Endothelial cell of umbilical vein (primary cell): ENCODE data around the gene SH3RF3. TPM values are rescaled to one million over a fixed set of nuclear protein-coding genes. Genes with fewer than 3 reads are reported as not detected.

ENCODE experiments used
- BruUV-seq: library from RNA; stranded (reverse); fragments of 400-500 nt; replicated peaks from 2 replicates; lab custom pipeline; 2021; lab: Mats Ljungman, UMichigan
- CTCF ChIA-PET: fragments of 300-600, 350-600 bp; sonication (Branson Sonifier 250); formaldehyde crosslinking; loops from one replicate; lab custom pipeline; 2021; ENCODE audit warnings: antibody characterized with exemption, inconsistent platforms; lab: Charles Lee
- POLR2A ChIA-PET: fragments of 300-600, 350-600 bp; sonication (Branson Sonifier 250); formaldehyde crosslinking; loops from one replicate; lab custom pipeline; 2021; ENCODE audit warnings: antibody characterized with exemption, inconsistent platforms; lab: Charles Lee
- DNase-seq: peaks from one replicate; pipeline ENCODE4 v3.0.0-alpha.2; 2011; ENCODE audit warnings: low read depth, low spot score
- FAIRE-seq: peaks from 2 replicates; lab custom pipeline; 2011; peaks lifted over from hg19 to GRCh38; lab: Jason Lieb, UNC
- H2AFZ ChIP-seq: 2 replicates; pipeline ENCODE4 v1.6.0; 2012; ENCODE audit warnings: low read depth, low read length, control low read depth, inconsistent platforms
- H3K27ac ChIP-seq: 2 replicates; pipeline ENCODE4 v1.5.1; 2011; ENCODE audit warnings: low read depth, mild to moderate bottlenecking, control low read depth, low read length, moderate library complexity; ENCODE audit not compliant: insufficient read depth
- H3K27me3 ChIP-seq, 2 experiments: 2 replicates each; pipeline versions ENCODE4 v1.6.0 to v1.6.1; 2011; ENCODE audit warnings: low read length in 2 of 2, mixed read lengths in 1 of 2; ENCODE audit not compliant: control insufficient read depth in 2 of 2, insufficient read depth in 2 of 2
- H3K36me3 ChIP-seq, 2 experiments: 2 replicates in 1 of 2; 3 replicates in 1 of 2; pipeline ENCODE4 v1.5.1; 2011; ENCODE audit warnings: low read length in 2 of 2, mild to moderate bottlenecking in 1 of 2, moderate library complexity in 1 of 2; ENCODE audit not compliant: control insufficient read depth in 2 of 2, insufficient read depth in 2 of 2; ENCODE audit errors: extremely low read depth in 1 of 2
- H3K4me1 ChIP-seq: 3 replicates; pipeline ENCODE4 v1.5.1; 2011; ENCODE audit warnings: mild to moderate bottlenecking, low read length; ENCODE audit not compliant: control insufficient read depth, insufficient read depth; ENCODE audit errors: extremely low read depth
- H3K4me2 ChIP-seq: 2 replicates; pipeline ENCODE4 v1.6.1; 2011; ENCODE audit warnings: low read length, control low read depth, mixed read lengths; ENCODE audit not compliant: insufficient read depth
- H3K4me3 ChIP-seq, 3 experiments: fragments of 200-600 bp in 1 of 3; sonication (generic), shearing (Covaris generic) in 1 of 3; replicated peaks in 1 of 3; 2 replicates each; pipeline ENCODE4 v1.5.1; 2011 to 2016; ENCODE audit warnings: control low read depth in 3 of 3, low read length in 3 of 3, mild to moderate bottlenecking in 2 of 3, inconsistent platforms in 1 of 3, low read depth in 1 of 3, moderate library complexity in 1 of 3; ENCODE audit not compliant: insufficient read depth in 1 of 3
- H3K79me2 ChIP-seq: 2 replicates; pipeline ENCODE4 v1.6.0; 2012; ENCODE audit warnings: low read length, inconsistent platforms; ENCODE audit not compliant: control insufficient read depth, insufficient read depth
- H3K9ac ChIP-seq: replicated peaks from 2 replicates; pipeline ENCODE3; 2011; ENCODE audit warnings: low read length, control low read depth; ENCODE audit not compliant: insufficient read depth; ENCODE audit errors: extremely low read depth
- H3K9me1 ChIP-seq: replicated peaks from 3 replicates; pipeline ENCODE4 v1.6.0; 2011; ENCODE audit warnings: mild to moderate bottlenecking, low read length; ENCODE audit not compliant: control insufficient read depth, insufficient read depth; ENCODE audit errors: extremely low read depth
- H3K9me3 ChIP-seq: replicated peaks from 2 replicates; pipeline ENCODE4 v1.5.1; 2012; ENCODE audit warnings: low read length, inconsistent platforms; ENCODE audit not compliant: control insufficient read depth, insufficient read depth
- H4K20me1 ChIP-seq: replicated peaks from 2 replicates; pipeline ENCODE3; 2011; ENCODE audit warnings: mild to moderate bottlenecking, low read length; ENCODE audit not compliant: control insufficient read depth, insufficient read depth; ENCODE audit errors: extremely low read depth
- CTCF ChIP-seq, 2 donors: IDR thresholded peaks; 1 replicate in 1 of 2; 2 replicates in 1 of 2; pipeline ENCODE4 v1.5.1; 2011; ENCODE audit warnings: low read length in 2 of 2, mild to moderate bottlenecking in 2 of 2, moderate library complexity in 2 of 2, control low read depth in 1 of 2, inconsistent platforms in 1 of 2, low read depth in 1 of 2; ENCODE audit not compliant: insufficient read depth in 1 of 2; ENCODE audit errors: extremely low read depth in 1 of 2
- EZH2 ChIP-seq: IDR thresholded peaks from 2 replicates; pipeline ENCODE4 v1.6.1; 2012; ENCODE audit warnings: borderline replicate concordance, low read depth, mild to moderate bottlenecking, moderate library complexity, low read length, inconsistent platforms; ENCODE audit not compliant: severe bottlenecking
- FOS ChIP-seq: IDR thresholded peaks from 2 replicates; pipeline ENCODE4 v1.6.1; 2011; ENCODE audit warnings: mild to moderate bottlenecking, low read length, moderate library complexity, borderline replicate concordance; ENCODE audit not compliant: insufficient read depth
- GATA2 ChIP-seq: IDR thresholded peaks from 2 replicates; pipeline ENCODE4 v1.7.0; 2011; ENCODE audit warnings: low read depth, mild to moderate bottlenecking, moderate library complexity, mixed read lengths, low read length; ENCODE audit not compliant: insufficient read length, insufficient read depth
- JUN ChIP-seq: IDR thresholded peaks from 2 replicates; pipeline ENCODE4 v1.6.1; 2011; ENCODE audit warnings: borderline replicate concordance, low read depth; ENCODE audit not compliant: insufficient read length, insufficient read depth
- MYC ChIP-seq: IDR thresholded peaks from one replicate; pipeline ENCODE4 v1.6.1; 2011; ENCODE audit warnings: mild to moderate bottlenecking, low read depth, low read length
- POLR2A ChIP-seq: IDR thresholded peaks from 2 replicates; pipeline ENCODE4 v1.6.1; 2012; ENCODE audit warnings: low read depth, mild to moderate bottlenecking, control low read depth, low read length
- POLR2AphosphoS5 ChIP-seq: IDR thresholded peaks from 2 replicates; pipeline ENCODE4 v1.6.1; 2012; ENCODE audit warnings: low read depth, mild to moderate bottlenecking, control low read depth, low read length, moderate library complexity; ENCODE audit not compliant: insufficient read depth
- dilution Hi-C: fragments of 300-500 bp; cut with MboI; formaldehyde crosslinking; loops from one replicate; pipeline ENCODE4 v1.15.0; 2019; ENCODE audit warnings: low sequenced_read_pairs; ENCODE audit not compliant: extremely low pct_ligation_motif_present
- intact Hi-C: fragments of 100-400 bp; cut with micrococcal nuclease; formaldehyde crosslinking; loops from one replicate; pipeline ENCODE4 v1.10.0; 2022
- polyA plus RNA-seq, 4 experiments: library from polyadenylated mRNA; depleted of rRNA in 3 of 4; stranded (reverse) in 3 of 4; unstranded in 1 of 4; fragments of >200 nt; gene quantifications; 2 replicates each; pipeline versions ENCODE4 v1.2.1 to v1.2.3, GENCODE V29; 2011 to 2012; ENCODE audit warnings: missing spikeins in 1 of 4
- total RNA-seq: library from RNA; stranded (reverse); gene quantifications from 2 replicates; pipeline ENCODE4 v1.2.3, GENCODE V29; 2021
- TF ChIP-seq, protein P1 (sequence below): IDR thresholded peaks from 2 replicates; pipeline ENCODE4 v1.6.1; 2011; ENCODE audit not compliant: insufficient read depth, insufficient read length

The SH3RF3 gene
- total and polyA plus RNA-seq, 2 donors (not counting 3 experiments of a cell fraction or from before 2014, with no cell fraction given) = 3.8 to 14.7 TPM

GRCh38 chr2:109300582-109300981, 171.6 kb downstream of the SH3RF3 start:
- no peak for FAIRE-seq
- H3K27me3 ChIP-seq = no peaks in the 10 kb centered on the region
- no peak overlapping the region for H2AFZ ChIP-seq
- no peaks in the 10 kb centered on the region for H3K36me3 ChIP-seq
- TF ChIP-seq POLR2A (no peak), CTCF (IDR thresholded peaks at IDR 0.05; ENCODE audit: extremely low read depth in 1 of 2, insufficient read depth in 1 of 2, low read depth in 1 of 2, low read length in 2 of 2) (no peak), JUN (no peak), EZH2 (no peak), POLR2AphosphoS5 (no peak), FOS (no peak), GATA2 (no peak), MYC (no peak)
- TF ChIP-seq, protein P1, sequence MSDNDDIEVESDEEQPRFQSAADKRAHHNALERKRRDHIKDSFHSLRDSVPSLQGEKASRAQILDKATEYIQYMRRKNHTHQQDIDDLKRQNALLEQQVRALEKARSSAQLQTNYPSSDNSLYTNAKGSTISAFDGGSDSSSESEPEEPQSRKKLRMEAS = no peak
- H3K4me3 ChIP-seq = no peak overlapping the region
- POLR2A ChIA-PET = no interaction called here
- H3K9me3 ChIP-seq = no peaks in the 10 kb centered on the region
- H3K79me2 ChIP-seq = peaks cover 5% of the 10 kb centered on the region
- DNase-seq = no peak
- no peaks in the 10 kb centered on the region for H3K9me1 ChIP-seq
- H3K9ac ChIP-seq = no peak overlapping the region
- no peak overlapping the region for H3K4me2 ChIP-seq
- peaks cover 15% of the 10 kb centered on the region for H3K4me1 ChIP-seq
- H3K27ac ChIP-seq = no peak overlapping the region
- intact Hi-C loops = no loop called here
- H4K20me1 ChIP-seq = no peaks in the 10 kb centered on the region
- no TSS peak for BruUV-seq
- CTCF ChIA-PET = interaction anchor here (1.5 to 1.9 kb wide), 2 partner anchors 18 to 61 kb away, joined by 3 to 6 read pairs; no protein-coding TSS in a partner anchor
- dilution Hi-C loops = no loop called here
